BLaER1 (cell line): ENCODE results near the gene TPCN1.

Experiments
- H3K27ac ChIP-seq: shearing (Covaris generic); formaldehyde crosslinking; 2 replicates; pipeline ENCODE4 v1.8.1; 2022
- H3K27me3 ChIP-seq: shearing (Covaris generic); formaldehyde crosslinking; 2 replicates; pipeline ENCODE4 v1.8.1; 2022
- H3K36me3 ChIP-seq: shearing (Covaris generic); formaldehyde crosslinking; 2 replicates; pipeline ENCODE4 v1.8.1; 2022
- H3K4me1 ChIP-seq: shearing (Covaris generic); formaldehyde crosslinking; 2 replicates; pipeline ENCODE4 v1.8.1; 2022
- H3K4me2 ChIP-seq: shearing (Covaris generic); formaldehyde crosslinking; 2 replicates; pipeline ENCODE4 v1.8.1; 2022
- H3K4me3 ChIP-seq: shearing (Covaris generic); formaldehyde crosslinking; 2 replicates; pipeline ENCODE4 v1.8.1; 2022
- H3K9ac ChIP-seq: shearing (Covaris generic); formaldehyde crosslinking; 2 replicates; pipeline ENCODE4 v1.8.1; 2022
- H3K9me3 ChIP-seq: shearing (Covaris generic); formaldehyde crosslinking; 2 replicates; pipeline ENCODE4 v1.8.1; 2022
- H4K20me1 ChIP-seq: shearing (Covaris generic); formaldehyde crosslinking; 2 replicates; pipeline ENCODE4 v1.8.1; 2022
- Cebpa-rat ChIP-seq: shearing (Covaris generic); IDR thresholded peaks from 2 replicates; pipeline ENCODE4 v1.8.1; 2022

TPCN1 gene

DNA sequence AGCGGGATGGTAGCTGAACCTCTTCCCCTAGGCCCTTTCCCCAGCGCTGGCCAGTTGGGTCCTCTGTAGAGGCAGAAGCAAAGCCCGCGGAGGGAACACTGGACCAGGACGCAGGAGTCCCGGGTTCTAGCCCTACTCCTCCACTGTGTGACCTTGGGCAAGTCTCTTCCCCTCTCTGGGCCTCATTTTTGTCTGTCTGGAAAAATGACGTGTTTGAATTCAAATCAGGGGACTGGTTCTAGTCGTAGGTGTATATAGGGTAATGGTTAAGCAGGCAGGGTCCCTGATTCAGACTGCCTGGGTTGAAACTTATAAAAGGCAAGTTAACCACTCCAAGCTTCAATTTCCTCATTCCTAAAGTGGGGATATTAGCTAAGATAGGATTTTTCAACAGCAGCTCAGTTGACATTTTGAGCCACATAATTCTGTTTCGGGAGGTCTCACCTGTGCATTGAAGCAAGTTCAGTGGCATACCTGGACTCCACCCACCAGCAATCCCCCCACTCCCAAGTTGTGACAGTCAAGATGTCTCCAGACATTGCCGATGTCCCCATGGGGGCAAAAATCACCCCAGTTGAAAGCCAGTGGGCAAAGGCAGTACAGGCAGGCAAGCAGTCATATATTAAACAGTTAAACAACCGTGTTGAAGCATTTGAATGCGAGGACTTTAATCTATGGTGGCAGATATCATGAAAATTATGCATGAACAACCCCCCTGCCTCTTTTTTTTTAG, 899 bp downstream of the TPCN1 start:
- Histone ChIP-seq H3K27ac (no peak overlapping the region), H3K4me2 (peak overlapping the region; percentile 95), H3K9me3 (no peaks in the 10 kb centered on the region), H3K9ac (peak overlapping the region; percentile 69), H3K4me3 (peak overlapping the region; percentile 69), H4K20me1 (peaks cover 19% of the 10 kb centered on the region; the same call in 1 of the 2 replicates), H3K36me3 (no peaks in the 10 kb centered on the region), H3K4me1 (peaks cover 51% of the 10 kb centered on the region), H3K27me3 (peaks cover 65% of the 10 kb centered on the region)
- no peak for TF ChIP-seq Cebpa-rat

GRCh38 chr12:113222730-113223531, 1.7 kb downstream of the TPCN1 start:
- H3K27me3 ChIP-seq = peaks cover 65% of the 10 kb centered on the region
- H3K4me3 ChIP-seq = no peak overlapping the region
- peak overlapping the region; percentile 62 for H3K4me2 ChIP-seq
- H3K4me1 ChIP-seq = peaks cover 51% of the 10 kb centered on the region
- peaks cover 14% of the 10 kb centered on the region; the same call in 1 of the 2 replicates for H4K20me1 ChIP-seq
- H3K9me3 ChIP-seq = no peaks in the 10 kb centered on the region
- H3K9ac ChIP-seq = no peak overlapping the region
- H3K36me3 ChIP-seq = no peaks in the 10 kb centered on the region
- no peak for TF ChIP-seq Cebpa-rat
- H3K27ac ChIP-seq = no peak overlapping the region

- H3K27me3 ChIP-seq = peaks cover 53% of the 10 kb centered on the region
- no peak for TF ChIP-seq Cebpa-rat
- H3K9me3 ChIP-seq = no peaks in the 10 kb centered on the region
- peaks cover 14% of the 10 kb centered on the region; the same call in 1 of the 2 replicates for H4K20me1 ChIP-seq
- H3K4me3 ChIP-seq = no peak overlapping the region
- 0 out of 2 replicates have a peak overlapping the region, but pooled peaks have one; percentile 4 for H3K4me2 ChIP-seq
- H3K9ac ChIP-seq = no peak overlapping the region
- no peak overlapping the region for H3K27ac ChIP-seq
- H3K36me3 ChIP-seq = no peaks in the 10 kb centered on the region
- peaks cover 58% of the 10 kb centered on the region for H3K4me1 ChIP-seq
Measured at GRCh38 chr12:113224955-113225354, 3.7 kb downstream of the TPCN1 start.

- Histone ChIP-seq H3K27ac (no peak overlapping the region), H3K27me3 (peaks cover 46% of the 10 kb centered on the region), H3K4me2 (peak overlapping the region; percentile 29; the same call in 1 of the 2 replicates), H3K36me3 (no peaks in the 10 kb centered on the region), H4K20me1 (peaks cover 11% of the 10 kb centered on the region; the same call in 1 of the 2 replicates), H3K9me3 (no peaks in the 10 kb centered on the region), H3K4me1 (peaks cover 53% of the 10 kb centered on the region), H3K4me3 (no peak overlapping the region), H3K9ac (no peak overlapping the region)
- TF ChIP-seq Cebpa-rat = no peak
Measured at GRCh38 chr12:113226696-113227568, 5.7 kb downstream of the TPCN1 start.

GRCh38 chr12:113227686-113228391, 6.6 kb downstream of the TPCN1 start:
- no peak for TF ChIP-seq Cebpa-rat
- Histone ChIP-seq H3K4me1 (peaks cover 53% of the 10 kb centered on the region), H4K20me1 (peaks cover 6% of the 10 kb centered on the region; the same call in 1 of the 2 replicates), H3K27ac (no peak overlapping the region), H3K4me3 (no peak overlapping the region), H3K9me3 (no peaks in the 10 kb centered on the region), H3K27me3 (peaks cover 37% of the 10 kb centered on the region), H3K9ac (no peak overlapping the region), H3K36me3 (no peaks in the 10 kb centered on the region), H3K4me2 (peak overlapping the region; percentile 29; the same call in 1 of the 2 replicates)

DNA sequence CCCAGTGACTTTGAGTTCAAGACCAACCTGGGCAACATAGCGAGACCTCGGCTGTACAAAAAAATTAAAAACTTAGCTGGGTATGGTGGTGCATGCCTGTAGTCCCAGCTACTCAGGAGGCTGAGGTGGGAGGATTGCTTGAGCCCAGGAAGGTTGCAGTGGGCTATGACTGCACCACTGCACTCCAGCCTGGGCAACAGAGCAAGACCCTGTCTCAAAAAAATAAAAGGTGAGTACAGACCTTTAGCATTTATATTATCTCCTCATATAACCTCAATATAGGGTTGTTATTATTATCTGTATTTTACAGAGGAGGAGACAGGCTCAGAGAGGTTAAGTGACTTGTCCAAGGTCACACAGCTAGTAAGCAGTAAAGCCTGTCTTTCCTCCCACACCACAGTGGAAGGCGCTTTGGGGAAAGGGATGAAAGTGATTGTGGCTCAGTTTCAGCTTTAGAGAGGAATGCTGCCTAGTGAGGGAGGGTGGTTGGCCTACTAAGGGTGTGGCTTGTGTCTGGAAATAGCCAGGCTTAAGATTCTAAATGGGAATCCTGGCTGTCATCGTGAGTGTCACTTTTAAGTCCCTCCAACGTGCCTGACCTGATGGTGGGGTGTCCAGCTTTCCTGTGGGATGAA, 7.2 kb downstream of the TPCN1 start:
- Histone ChIP-seq H3K9ac (no peak overlapping the region), H3K27me3 (peaks cover 32% of the 10 kb centered on the region), H3K4me1 (peaks cover 53% of the 10 kb centered on the region), H3K9me3 (no peaks in the 10 kb centered on the region), H3K36me3 (no peaks in the 10 kb centered on the region), H3K4me3 (no peak overlapping the region), H4K20me1 (0 out of 2 replicates have a peak, but pooled peaks cover 6% of the 10 kb centered on the region), H3K27ac (no peak overlapping the region), H3K4me2 (no peak overlapping the region)
- TF ChIP-seq Cebpa-rat = no peak

- H3K9me3 ChIP-seq = no peaks in the 10 kb centered on the region
- H3K27me3 ChIP-seq = peaks cover 30% of the 10 kb centered on the region
- no peak for TF ChIP-seq Cebpa-rat
- H4K20me1 ChIP-seq = no peaks in the 10 kb centered on the region
- H3K9ac ChIP-seq = no peak overlapping the region
- peaks cover 42% of the 10 kb centered on the region for H3K4me1 ChIP-seq
- peak overlapping the region; percentile 71 for H3K4me2 ChIP-seq
- no peak overlapping the region for H3K27ac ChIP-seq
- no peak overlapping the region for H3K4me3 ChIP-seq
- no peaks in the 10 kb centered on the region for H3K36me3 ChIP-seq
Measured at GRCh38 chr12:113230315-113231234, 9.3 kb downstream of the TPCN1 start.
